HPDE6-E6E7 (cell line): ENCODE results near the gene KRTAP3-1.
"Not testable (repeated sequence)": the region's sequence is repeated elsewhere in the genome, so short reads cannot be mapped to it uniquely, and the experiment has no call there.

Experiments
- DNase-seq: peaks from one replicate; pipeline ENCODE4 v3.0.0; 2011; ENCODE audit warnings: missing footprints; ENCODE audit errors: extremely low spot score

The KRTAP3-1 gene

GRCh38 chr17:41008811-41009210 lies at the start of gene KRTAP3-1:
TSS of gene KRTAP3-1 (minus strand) at chr17:41009128. CDS start at chr17:41009074, 54 bp downstream.
- DNase-seq, result no peak

- no peak for DNase-seq
Measured at GRCh38 chr17:41057547-41057946, 48.6 kb upstream of the KRTAP3-1 start.

GRCh38 chr17:41055130-41055529 lies 46.2 kb upstream of the KRTAP3-1 start, which contains the start of gene KRTAP2-2:
TSS of gene KRTAP2-2 (minus strand) at chr17:41055230. CDS start at chr17:41055211, 19 bp downstream.
- not testable (repeated sequence) for DNase-seq

- not testable (repeated sequence) for DNase-seq
Measured at GRCh38 chr17:41054556-41054955, 45.6 kb upstream of the KRTAP3-1 start.

GRCh38 chr17:41054025-41054424 lies 45.1 kb upstream of the KRTAP3-1 start:
- DNase-seq, result no peak

- no peak for DNase-seq
Measured at GRCh38 chr17:41052566-41052965, 43.6 kb upstream of the KRTAP3-1 start.

GRCh38 chr17:41049110-41049509 lies 40.2 kb upstream of the KRTAP3-1 start:
- peak; percentile 22 for DNase-seq

- DNase-seq, result peak; percentile 20
Measured at GRCh38 chr17:41048441-41048840, 39.5 kb upstream of the KRTAP3-1 start.

GRCh38 chr17:41046735-41047465 lies 38.0 kb upstream of the KRTAP3-1 start, which contains the start of gene KRTAP2-1:
TSS of gene KRTAP2-1 (minus strand) at chr17:41047316. CDS start at chr17:41047267, 49 bp downstream.
- DNase-seq, result not testable (repeated sequence)

- DNase-seq, result no peak
Measured at GRCh38 chr17:41042953-41043352, 34.0 kb upstream of the KRTAP3-1 start.

GRCh38 chr17:41040783-41041571 lies 32.0 kb upstream of the KRTAP3-1 start, which contains the start of gene KRTAP1-1:
TSS of gene KRTAP1-1 (minus strand) at chr17:41041450. CDS start at chr17:41041397, 53 bp downstream.
- not testable (repeated sequence) for DNase-seq

GRCh38 chr17:41037853-41038350 lies 29.0 kb upstream of the KRTAP3-1 start:
- DNase-seq, result no peak

GRCh38 chr17:41034346-41034935 lies 25.5 kb upstream of the KRTAP3-1 start, which contains the start of gene KRTAP1-3:
TSS of gene KRTAP1-3 (minus strand) at chr17:41034874. CDS start at chr17:41034821, 53 bp downstream.
- not testable (repeated sequence) for DNase-seq

GRCh38 chr17:41029633-41030245 lies 20.8 kb upstream of the KRTAP3-1 start, which contains the start of gene KRTAP1-4:
TSS of gene KRTAP1-4 (minus strand) at chr17:41030195. CDS start at chr17:41030078, 117 bp downstream.
- DNase-seq, result no peak

- DNase-seq, result no peak
Measured at GRCh38 chr17:41026715-41027471, 18.0 kb upstream of the KRTAP3-1 start, which contains the start of gene KRTAP1-5. TSS of gene KRTAP1-5 (minus strand) at chr17:41027208. CDS start at chr17:41027155, 53 bp downstream.

GRCh38 chr17:41024697-41025096 lies 15.8 kb upstream of the KRTAP3-1 start:
- DNase-seq, result no peak

GRCh38 chr17:41020336-41020735 lies 11.4 kb upstream of the KRTAP3-1 start:
- no peak for DNase-seq

GRCh38 chr17:41019415-41019814 lies 10.5 kb upstream of the KRTAP3-1 start:
- no peak for DNase-seq

- DNase-seq, result no peak
Measured at GRCh38 chr17:41018541-41018940, 9.6 kb upstream of the KRTAP3-1 start.

- DNase-seq, result no peak
Measured at GRCh38 chr17:41016578-41017215, 7.8 kb upstream of the KRTAP3-1 start.
